CD4-positive, alpha-beta T cell treated with Interleukin-21 for 1 hour (primary cell): ENCODE data around the gene PNISR.

ENCODE experiments used
- DNase-seq: peaks from one replicate; pipeline ENCODE4 v3.0.0-alpha.2; 2020

The PNISR gene

DNA sequence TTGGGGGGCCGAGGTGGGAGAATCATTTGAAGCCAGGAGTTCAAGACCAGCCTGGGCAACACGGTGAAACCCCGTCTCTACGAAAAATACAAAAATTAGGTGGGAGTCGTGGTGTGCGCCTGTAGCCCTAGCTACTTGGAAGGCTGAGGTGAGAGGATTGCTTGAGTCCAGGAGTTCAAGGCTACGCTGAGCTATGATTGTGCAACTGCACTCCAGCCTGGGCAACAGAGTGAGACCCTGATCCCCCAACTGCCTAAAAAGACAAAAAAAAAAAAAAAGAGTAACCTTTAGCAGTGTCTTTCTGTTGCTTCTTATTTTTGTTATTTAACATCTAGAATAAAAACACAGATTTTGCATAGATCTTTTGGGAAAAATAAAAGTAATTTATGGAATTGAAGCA is 18.0 kb downstream of the PNISR start:
- DNase-seq = no peak

GRCh38 chr6:99402448-99402847 is 22.7 kb downstream of the PNISR start:
- DNase-seq = no peak

- no peak for DNase-seq
These were observed 27.8 kb downstream of the PNISR start for GRCh38 chr6:99397287-99397686.

DNA sequence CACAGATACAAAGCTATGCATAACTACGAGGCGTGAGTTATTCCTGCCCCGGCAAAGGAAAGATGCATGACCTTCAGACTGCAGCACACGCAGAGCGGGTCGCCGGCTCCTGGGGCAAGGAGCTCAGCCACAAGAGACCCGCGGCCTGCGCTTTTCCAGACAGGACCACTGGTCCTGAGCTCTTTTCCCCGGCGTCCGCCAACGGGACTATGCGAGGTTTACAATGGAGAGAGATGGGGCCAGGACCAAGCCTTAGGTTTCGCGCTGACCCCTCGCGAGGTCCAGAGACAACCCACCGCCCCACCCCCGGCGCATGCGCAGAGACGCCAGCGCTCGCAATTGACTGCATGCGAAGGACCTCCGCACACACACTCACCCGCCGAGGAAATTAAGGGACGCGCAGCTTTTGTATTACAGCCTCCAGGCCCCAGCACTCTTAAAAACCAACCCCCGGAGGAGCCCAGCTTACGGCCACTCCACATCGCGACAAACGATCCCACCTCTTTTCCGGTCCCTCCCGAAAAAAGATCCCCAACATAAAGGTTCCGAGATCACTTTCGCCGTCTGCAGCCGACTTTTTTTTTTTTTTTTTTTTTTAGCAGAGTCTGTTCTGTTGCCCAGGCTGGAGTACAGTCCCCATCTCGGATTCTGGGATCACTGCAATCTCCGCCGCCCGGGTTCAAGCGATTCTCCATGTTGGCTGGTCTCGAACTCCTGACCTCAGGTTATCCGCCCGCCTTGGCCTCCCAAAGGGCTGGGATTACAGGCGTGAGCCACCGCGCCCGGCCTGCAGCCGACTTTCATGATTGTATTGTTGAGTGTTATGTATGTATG is 31.2 kb downstream of the PNISR start, which contains the start of gene COQ3:
COQ3 (minus strand) TSS at position 498 of the 834 bp plus-strand sequence; CDS start at position 482, 16 bp downstream.
- peak; percentile 68 for DNase-seq

DNA sequence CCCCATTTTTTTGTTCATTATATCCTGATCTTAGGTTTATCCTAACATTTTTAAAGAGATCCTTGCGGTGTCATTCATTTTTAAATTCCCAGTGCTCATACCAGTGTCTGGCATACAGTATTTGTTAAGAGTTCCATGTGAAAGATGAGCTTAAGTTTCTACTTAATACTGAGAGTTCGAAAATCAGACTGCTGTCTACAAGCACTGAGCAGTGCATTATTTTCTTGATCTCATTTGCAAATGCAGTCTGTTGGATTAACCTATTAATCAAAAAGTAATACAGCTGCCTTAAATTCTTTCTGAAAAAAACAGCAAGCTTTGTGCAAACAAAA is 31.8 kb downstream of the PNISR start:
- DNase-seq = no peak

GRCh38 chr6:99390896-99391295 is 34.2 kb downstream of the PNISR start:
- no peak for DNase-seq

DNA sequence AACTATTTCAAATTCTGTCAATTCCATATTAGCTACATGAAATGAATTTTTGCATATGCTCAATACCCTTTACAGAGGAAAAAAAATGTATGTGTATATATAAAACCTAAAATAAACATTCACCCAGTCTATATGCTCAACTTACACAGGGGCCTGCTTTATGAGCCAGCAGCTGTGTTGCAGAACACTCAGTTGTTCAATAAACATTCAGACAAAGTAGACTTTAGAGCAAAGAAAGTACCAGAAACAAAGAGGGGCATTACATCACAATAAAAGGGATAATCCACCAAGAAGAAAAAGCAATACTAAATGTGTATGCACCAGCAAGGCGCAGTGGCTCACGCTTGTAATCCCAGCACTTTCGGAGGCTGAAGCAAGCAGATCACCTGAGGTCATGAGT is 40.6 kb downstream of the PNISR start:
- DNase-seq = no peak

- DNase-seq = no peak
These were observed 46.5 kb downstream of the PNISR start for GRCh38 chr6:99378636-99379035.

DNA sequence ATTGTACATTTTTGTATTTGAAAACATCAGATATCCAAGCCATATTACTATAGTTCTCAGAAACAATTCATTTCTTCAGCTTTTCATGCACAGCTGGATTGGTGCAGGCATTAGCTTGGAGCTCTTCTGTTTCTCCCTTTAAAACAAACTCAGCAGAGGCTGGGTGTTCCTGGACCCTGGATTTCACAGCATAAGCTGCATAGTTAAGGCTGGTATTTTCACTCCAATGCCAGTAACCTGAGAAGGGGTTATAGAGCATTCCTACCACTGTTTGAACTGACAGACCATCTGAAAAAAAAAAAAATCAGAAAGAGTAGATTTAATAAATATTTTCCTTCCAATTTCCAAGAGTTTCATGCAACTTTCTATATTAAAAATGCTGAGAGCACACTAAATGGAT is 55.6 kb downstream of the PNISR start:
- DNase-seq = no peak

GRCh38 chr6:99366852-99367251 is 58.3 kb downstream of the PNISR start:
- no peak for DNase-seq

DNA sequence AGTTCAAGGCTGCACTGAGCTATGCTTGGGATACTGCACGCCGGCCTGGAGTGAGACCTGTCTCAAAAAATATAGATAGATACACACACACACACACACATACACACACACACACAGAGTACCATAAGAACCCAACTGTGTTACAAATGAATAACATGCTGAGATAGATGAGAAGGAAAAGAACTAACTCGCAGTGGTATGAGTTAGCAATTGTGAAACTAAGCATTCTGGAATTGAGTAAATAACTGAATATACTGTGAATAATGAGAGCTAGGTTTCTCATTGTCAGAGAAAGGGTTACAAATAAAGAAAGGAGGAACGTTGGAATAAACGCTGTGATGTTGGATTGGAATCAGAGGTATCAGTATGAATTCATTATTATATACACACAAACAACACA is 61.1 kb downstream of the PNISR start:
- no peak for DNase-seq

GRCh38 chr6:99362678-99363268 is 62.3 kb downstream of the PNISR start:
- DNase-seq = no peak

DNA sequence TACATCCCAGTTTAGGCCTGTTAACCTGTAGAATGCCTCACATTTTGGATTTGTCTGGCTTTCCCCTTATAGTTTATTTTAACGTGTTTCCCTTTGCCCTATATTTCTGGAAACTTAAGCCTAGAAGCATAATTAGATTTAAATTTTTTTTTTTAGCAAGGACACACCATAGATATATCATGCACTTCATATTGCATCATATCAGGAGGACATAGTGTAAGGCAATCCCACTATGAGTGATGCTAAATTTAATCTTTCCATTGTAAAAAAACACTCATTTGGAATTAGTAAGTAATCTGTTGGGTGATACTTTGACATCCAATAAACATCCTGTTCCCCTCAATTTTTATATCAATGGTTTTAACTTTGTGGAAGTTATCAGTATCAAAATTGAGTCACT is 65.3 kb downstream of the PNISR start:
- no peak for DNase-seq

DNA sequence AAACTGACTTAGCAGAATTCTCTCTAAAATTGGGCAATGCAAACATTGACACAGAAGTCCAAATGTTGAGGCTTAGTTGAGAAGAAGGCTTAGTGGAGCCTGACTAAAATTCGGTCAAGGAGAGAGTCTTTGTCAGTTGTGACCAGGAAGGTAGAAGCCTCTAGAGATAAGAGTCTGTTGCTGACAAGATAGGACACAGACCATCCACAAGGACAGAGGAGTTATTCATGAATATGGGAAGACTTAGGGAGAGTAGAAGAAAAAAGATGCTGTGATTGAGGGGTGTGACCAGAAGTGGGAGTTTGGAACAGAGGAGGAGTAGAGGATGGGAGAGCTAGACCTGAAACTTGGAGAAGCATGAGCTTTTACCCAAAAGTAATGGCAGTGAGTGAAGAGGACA is 68.5 kb downstream of the PNISR start:
- no peak for DNase-seq

GRCh38 chr6:99354983-99355382 is 70.1 kb downstream of the PNISR start:
- DNase-seq = no peak

GRCh38 chr6:99353126-99353525 is 72.0 kb downstream of the PNISR start:
- DNase-seq = no peak

DNA sequence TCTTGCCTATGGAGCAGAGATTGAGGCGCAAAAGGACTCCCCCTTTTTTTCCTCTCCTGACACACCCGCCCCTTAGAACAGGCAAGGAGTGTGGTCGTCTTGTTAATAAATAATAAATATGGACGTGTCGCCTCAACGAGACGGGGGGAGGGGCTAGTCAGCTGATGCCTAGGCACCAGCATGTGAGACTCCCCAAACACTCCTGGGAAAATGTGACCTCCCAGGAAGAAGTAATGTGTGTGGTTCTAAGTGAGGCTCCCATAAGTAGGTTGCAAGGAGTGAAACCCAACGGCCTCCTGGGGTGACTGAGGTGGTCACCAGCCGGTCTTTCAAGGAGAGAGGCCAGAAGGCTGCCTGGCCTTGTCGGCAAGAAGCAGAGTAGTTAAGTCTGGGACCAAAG is 74.5 kb downstream of the PNISR start:
- DNase-seq = no peak

DNA sequence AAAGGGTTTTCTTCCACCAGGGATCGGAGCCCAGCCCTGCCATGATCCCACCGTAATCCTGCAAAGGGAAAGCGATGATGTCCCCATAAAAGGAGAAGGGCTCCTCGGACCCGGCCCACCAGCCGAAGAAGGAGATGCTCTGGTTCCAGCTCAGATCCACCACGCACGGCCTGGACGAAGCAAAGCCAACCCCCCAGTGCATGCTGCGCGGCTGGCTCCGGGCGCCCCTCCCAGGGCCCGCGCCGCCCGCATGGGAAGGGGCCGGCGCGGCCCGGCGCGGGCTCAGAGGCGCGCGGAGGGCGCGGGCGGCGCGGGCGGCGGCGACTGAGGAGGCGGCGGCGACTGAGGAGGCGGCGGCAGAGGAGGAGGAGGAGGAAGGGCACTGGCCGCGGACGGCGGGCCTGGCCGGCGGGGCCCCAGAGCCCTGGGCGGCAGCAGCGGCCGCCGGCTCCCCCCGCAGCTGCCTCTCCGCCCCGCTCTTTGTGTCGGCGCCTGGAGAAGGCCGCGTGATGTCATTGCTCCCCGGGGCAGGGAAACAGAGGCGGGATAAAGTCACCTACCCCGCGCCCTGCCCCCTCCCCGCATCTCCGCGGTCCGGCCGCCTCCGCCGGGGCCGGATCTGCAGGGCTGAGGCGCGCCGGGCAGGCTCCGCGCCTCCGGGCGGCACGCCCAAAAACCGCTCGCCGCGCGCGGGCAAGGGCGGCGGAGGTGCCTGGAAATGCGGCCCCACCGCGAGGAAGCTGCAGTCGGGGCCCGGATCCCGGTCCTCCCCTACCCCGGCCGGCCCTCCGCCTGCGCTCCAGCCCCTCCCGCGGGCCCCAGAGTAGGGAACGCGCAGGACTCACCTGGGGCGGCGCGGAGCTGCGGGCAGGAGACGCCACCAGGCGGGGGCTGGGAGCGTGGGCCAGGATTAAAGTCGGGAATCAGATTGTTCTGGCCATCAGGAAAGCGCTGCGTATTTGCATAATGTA is 75.7 kb downstream of the PNISR start, which contains the start of gene FAXC:
FAXC (minus strand) TSS at position 504 of the 971 bp plus-strand sequence; CDS start at position 202, 302 bp downstream.
- no peak for DNase-seq

GRCh38 chr6:99348288-99349170 is 76.6 kb downstream of the PNISR start:
- DNase-seq = no peak
